Dorsolateral prefrontal cortex (tissue), 118 donors: Measurements from ENCODE around the gene NIPAL1. TPM values are rescaled to one million over a fixed set of nuclear protein-coding genes. Genes with fewer than 3 reads are reported as not detected.

Experiments
- total RNA-seq, 120 experiments: library from RNA; stranded (reverse); gene quantifications; one replicate each; pipeline versions ENCODE4 v1.2.3 to v1.2.4, GENCODE V29; 2022

The NIPAL1 gene
- total RNA-seq, 120 experiments from 2014 or later, result 0.18 to 4.9 (median 1.3) TPM

Other genes starting within 250 kb of the NIPAL1 start
- 1 to 10 TPM in 98 of 120 experiments, under 1 TPM in 22; 0.44 to 4.2 (median 1.5) TPM for gene CORIN, start 178.7 kb upstream of the NIPAL1 start, total RNA-seq
- 10 to 100 TPM; 15.0 to 36.5 (median 22.0) TPM for gene NFXL1, start 102.2 kb upstream of the NIPAL1 start, total RNA-seq
- gene CNGA1, start 91 bp upstream of the NIPAL1 start, total RNA-seq, result 1 to 10 TPM in 6 of 120 experiments, under 1 TPM in 28, not detected in 86; 0.16 to 3.8 (median 0.50) TPM
- 1 to 10 TPM in 103 of 120 experiments, under 1 TPM in 16, not detected in 1; 0.41 to 6.2 (median 2.2) TPM for gene TXK, start 117.5 kb downstream of the NIPAL1 start, total RNA-seq